Measurements from ENCODE around the gene ZP4.

Gene ZP4

DNA sequence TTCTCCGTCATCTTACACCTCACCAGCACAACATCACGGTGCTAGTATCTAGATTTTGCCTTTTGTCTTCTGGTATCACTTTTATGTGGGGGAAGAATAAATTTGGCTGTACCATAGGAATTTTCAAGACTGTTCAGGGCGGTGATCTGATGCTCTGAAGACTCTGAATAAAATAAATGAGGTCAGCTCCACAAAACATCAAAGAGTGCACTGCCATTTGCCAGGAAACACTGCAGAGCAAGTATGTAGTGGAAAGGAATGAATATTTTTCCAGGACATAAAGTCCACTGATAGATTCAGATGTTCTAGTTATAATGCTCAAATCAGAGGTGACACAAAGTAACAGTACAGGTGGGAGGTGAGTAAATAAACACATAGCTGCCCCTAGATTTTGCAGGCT lies 56.3 kb downstream of the ZP4 start:
- DNase-seq (ENCODE audit: extremely low spot score), result no peak
- CTCF ChIA-PET, result interaction anchor here (1.3 kb wide), 1 partner anchor 17 kb away, joined by 4 read pairs; no protein-coding TSS in a partner anchor
- TF ChIP-seq FOXA1 (IDR thresholded peaks at IDR 0.05) (no peak), ELF4 (IDR thresholded peaks at IDR 0.05) (no peak), ZNF384 (IDR thresholded peaks at IDR 0.05) (no peak), CTBP1 (IDR thresholded peaks at IDR 0.05; ENCODE audit: borderline replicate concordance) (no peak), NFRKB (IDR thresholded peaks at IDR 0.05) (no peak), SP1 (IDR thresholded peaks at IDR 0.05) (no peak), LEF1 (IDR thresholded peaks at IDR 0.05; ENCODE audit: borderline replicate concordance) (no peak), SUZ12 (IDR thresholded peaks at IDR 0.05) (no peak), FOXK2 (IDR thresholded peaks at IDR 0.05) (no peak), FOXM1 (IDR thresholded peaks at IDR 0.05; ENCODE audit: borderline replicate concordance) (no peak), ARNT (IDR thresholded peaks at IDR 0.05) (no peak)
- TF ChIP-seq, protein P1, sequence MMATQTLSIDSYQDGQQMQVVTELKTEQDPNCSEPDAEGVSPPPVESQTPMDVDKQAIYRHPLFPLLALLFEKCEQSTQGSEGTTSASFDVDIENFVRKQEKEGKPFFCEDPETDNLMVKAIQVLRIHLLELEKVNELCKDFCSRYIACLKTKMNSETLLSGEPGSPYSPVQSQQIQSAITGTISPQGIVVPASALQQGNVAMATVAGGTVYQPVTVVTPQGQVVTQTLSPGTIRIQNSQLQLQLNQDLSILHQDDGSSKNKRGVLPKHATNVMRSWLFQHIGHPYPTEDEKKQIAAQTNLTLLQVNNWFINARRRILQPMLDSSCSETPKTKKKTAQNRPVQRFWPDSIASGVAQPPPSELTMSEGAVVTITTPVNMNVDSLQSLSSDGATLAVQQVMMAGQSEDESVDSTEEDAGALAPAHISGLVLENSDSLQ (IDR thresholded peaks at IDR 0.05), result no peak
- POLR2A ChIA-PET, result no interaction called here

DNA sequence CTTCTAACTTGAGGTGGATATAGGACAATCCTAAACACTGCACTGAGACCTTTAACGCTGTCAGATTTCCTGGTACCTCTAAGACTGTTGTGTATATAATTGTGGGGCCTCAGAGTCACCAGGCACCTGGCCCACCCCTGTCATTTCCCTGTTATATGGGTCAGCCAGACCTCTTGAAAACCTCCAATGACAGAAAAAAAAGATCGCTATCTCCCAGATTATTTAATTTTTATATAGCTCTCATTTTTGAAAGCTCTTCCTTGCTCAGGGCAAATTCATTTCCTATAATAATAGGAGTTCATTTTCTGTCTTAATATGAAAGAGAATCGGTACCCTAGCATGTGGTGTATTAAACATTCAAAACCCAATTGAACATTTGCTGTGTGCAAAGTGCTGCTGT lies 56.7 kb downstream of the ZP4 start:
- ChIA-PET POLR2A (no interaction called here), CTCF (interaction anchor here (0.6 to 0.8 kb wide), 2 partner anchors 30 to 95 kb away, joined by 3 to 5 read pairs; no protein-coding TSS in a partner anchor)
- TF ChIP-seq HDGF (IDR thresholded peaks at IDR 0.05; ENCODE audit: borderline replicate concordance) (no peak), SUZ12 (IDR thresholded peaks at IDR 0.05) (no peak), NFRKB (IDR thresholded peaks at IDR 0.05) (no peak), TARDBP (IDR thresholded peaks at IDR 0.05) (no peak), L3MBTL2 (conservative IDR thresholded peaks at IDR 0.05) (no peak), FOXA1 (IDR thresholded peaks at IDR 0.05) (no peak), ELF4 (IDR thresholded peaks at IDR 0.05) (no peak), CTBP1 (IDR thresholded peaks at IDR 0.05; ENCODE audit: borderline replicate concordance) (no peak), LEF1 (IDR thresholded peaks at IDR 0.05; ENCODE audit: borderline replicate concordance) (no peak), SP1 (IDR thresholded peaks at IDR 0.05) (no peak), ZNF384 (IDR thresholded peaks at IDR 0.05) (no peak), FOXK2 (IDR thresholded peaks at IDR 0.05) (no peak), ARNT (IDR thresholded peaks at IDR 0.05) (no peak)
- TF ChIP-seq, protein P1 (IDR thresholded peaks at IDR 0.05), result no peak
- no peak for DNase-seq (ENCODE audit: extremely low spot score)

DNA sequence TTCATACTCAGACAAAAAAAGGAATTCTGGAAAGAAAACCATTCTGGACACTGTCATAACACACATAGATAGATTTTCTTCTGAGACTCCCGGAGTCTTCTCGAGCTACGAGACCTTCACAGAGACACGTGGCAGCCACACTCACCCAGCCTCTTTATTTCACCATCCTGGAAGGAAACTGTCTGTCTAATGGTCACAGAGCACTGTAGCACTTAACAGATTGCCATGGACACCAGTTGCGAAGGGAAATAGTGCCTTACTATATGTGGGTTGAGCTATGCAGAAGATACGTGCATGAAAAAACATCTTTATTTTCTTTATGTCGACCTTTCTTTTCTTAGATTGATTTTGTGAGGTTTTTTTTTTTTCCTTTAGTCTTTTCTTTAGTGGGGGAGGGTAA lies 57.9 kb downstream of the ZP4 start:
- POLR2A ChIA-PET, result no interaction called here
- CTCF ChIA-PET, result interaction anchor here (0.7 kb wide), 1 partner anchor 18 kb away, joined by 4 read pairs; no protein-coding TSS in a partner anchor
- no peak for DNase-seq (ENCODE audit: extremely low spot score)
- TF ChIP-seq HDGF (IDR thresholded peaks at IDR 0.05; ENCODE audit: borderline replicate concordance) (no peak), TARDBP (IDR thresholded peaks at IDR 0.05) (no peak), CTBP1 (IDR thresholded peaks at IDR 0.05; ENCODE audit: borderline replicate concordance) (no peak), SUZ12 (IDR thresholded peaks at IDR 0.05) (no peak), SP1 (IDR thresholded peaks at IDR 0.05) (no peak), NFRKB (IDR thresholded peaks at IDR 0.05) (no peak), ARNT (IDR thresholded peaks at IDR 0.05) (no peak), FOXK2 (IDR thresholded peaks at IDR 0.05) (no peak), FOXA1 (IDR thresholded peaks at IDR 0.05) (no peak), L3MBTL2 (conservative IDR thresholded peaks at IDR 0.05) (no peak), ZNF384 (IDR thresholded peaks at IDR 0.05) (no peak), LEF1 (IDR thresholded peaks at IDR 0.05; ENCODE audit: borderline replicate concordance) (no peak), FOXM1 (IDR thresholded peaks at IDR 0.05; ENCODE audit: borderline replicate concordance) (no peak)
- TF ChIP-seq, protein P1 (IDR thresholded peaks at IDR 0.05), result no peak

All from HEK293T (cell line).